GM10266 (cell line): Measurements from ENCODE around the gene COL6A2.

Experiments
- DNase-seq: peaks from one replicate; pipeline ENCODE4 v3.0.0; 2012; ENCODE audit errors: extremely low spot score
- TF ChIP-seq, protein P1 (sequence below): IDR thresholded peaks from 2 replicates; pipeline ENCODE4 v1.5.1; 2012; ENCODE audit warnings: mild to moderate bottlenecking, low read depth; ENCODE audit not compliant: control insufficient read depth, insufficient read depth; ENCODE audit errors: missing control alignments

Gene COL6A2

DNA sequence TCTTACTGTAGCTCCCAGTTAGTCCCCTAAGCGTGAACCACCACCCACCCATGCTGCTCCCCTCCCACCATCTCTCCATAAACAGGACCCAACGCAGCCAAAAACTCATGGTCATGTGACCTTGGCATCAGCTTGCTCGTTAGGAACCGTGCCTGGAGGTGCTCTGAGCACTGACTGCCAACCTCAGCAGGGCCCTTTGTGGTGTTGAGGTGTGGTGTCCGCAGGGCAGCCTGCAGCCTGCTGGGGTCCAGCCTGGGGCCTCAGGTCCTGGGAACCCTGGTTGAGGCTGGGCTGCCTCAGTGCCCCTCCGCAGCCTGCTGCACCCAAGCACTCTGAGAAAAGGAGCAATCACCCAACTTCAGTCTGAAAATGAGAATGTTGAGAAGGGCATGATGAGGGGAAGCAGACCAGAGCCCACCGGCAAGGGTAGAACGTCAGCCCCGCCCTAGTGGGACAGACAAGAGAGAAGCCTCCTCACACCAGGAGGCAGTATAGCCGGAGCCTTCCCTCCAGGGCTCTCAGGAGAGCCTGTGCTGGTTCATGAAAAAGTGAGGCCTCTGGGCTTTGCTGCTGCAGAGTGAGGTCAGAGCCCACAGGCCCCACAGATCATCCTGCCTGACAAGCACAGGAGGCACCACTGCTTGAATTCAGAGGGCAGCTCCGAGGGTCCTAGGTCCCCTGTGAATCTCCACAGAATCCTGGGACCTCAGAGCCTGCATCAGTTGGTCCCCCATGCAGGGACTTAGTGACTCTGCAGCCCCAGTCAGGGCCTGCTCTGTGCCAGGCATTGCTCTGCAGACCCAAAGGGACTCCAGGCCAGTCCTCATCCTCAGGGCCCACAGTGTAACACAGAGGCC lies 4.9 kb upstream of the COL6A2 start:
- DNase-seq: no peak
- TF ChIP-seq, protein P1, sequence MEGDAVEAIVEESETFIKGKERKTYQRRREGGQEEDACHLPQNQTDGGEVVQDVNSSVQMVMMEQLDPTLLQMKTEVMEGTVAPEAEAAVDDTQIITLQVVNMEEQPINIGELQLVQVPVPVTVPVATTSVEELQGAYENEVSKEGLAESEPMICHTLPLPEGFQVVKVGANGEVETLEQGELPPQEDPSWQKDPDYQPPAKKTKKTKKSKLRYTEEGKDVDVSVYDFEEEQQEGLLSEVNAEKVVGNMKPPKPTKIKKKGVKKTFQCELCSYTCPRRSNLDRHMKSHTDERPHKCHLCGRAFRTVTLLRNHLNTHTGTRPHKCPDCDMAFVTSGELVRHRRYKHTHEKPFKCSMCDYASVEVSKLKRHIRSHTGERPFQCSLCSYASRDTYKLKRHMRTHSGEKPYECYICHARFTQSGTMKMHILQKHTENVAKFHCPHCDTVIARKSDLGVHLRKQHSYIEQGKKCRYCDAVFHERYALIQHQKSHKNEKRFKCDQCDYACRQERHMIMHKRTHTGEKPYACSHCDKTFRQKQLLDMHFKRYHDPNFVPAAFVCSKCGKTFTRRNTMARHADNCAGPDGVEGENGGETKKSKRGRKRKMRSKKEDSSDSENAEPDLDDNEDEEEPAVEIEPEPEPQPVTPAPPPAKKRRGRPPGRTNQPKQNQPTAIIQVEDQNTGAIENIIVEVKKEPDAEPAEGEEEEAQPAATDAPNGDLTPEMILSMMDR: no peak

DNA sequence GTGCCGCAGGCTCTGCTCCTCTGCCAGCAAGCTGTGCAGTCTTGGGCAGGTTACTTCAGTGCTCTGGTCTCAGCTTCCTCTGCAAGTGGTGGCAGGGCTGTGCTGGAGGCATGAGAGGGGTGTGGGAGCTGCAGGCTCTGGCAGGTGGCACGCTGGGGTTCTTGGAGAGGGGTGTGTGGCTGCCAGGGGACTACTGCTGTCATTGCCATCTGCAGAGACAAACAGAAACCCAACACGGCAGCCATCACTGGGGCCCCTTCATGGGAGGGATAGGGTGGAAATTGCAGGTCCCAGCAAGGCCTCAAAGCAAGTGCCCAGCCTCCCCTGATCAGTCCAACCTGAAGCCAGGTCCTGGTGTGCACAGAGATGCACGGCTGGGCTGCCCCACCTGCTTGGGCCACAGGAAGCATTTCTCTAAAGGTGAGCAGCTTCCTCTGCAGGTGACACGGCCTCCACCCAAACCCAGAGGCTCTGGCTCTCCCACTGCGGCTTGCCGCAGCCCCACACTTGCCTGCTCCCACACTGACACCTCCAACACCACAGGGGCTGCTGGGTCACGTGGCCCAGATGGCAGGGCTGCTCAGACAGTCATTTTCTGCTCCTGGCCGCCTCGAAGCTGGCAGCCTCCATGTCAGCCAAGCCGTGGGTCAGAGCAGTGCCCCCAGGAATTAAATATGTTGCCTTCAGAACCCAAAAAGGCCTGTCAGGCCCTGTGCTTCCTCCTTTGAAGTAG lies 4.1 kb upstream of the COL6A2 start:
- TF ChIP-seq, protein P1: no peak
- DNase-seq: no peak

DNA sequence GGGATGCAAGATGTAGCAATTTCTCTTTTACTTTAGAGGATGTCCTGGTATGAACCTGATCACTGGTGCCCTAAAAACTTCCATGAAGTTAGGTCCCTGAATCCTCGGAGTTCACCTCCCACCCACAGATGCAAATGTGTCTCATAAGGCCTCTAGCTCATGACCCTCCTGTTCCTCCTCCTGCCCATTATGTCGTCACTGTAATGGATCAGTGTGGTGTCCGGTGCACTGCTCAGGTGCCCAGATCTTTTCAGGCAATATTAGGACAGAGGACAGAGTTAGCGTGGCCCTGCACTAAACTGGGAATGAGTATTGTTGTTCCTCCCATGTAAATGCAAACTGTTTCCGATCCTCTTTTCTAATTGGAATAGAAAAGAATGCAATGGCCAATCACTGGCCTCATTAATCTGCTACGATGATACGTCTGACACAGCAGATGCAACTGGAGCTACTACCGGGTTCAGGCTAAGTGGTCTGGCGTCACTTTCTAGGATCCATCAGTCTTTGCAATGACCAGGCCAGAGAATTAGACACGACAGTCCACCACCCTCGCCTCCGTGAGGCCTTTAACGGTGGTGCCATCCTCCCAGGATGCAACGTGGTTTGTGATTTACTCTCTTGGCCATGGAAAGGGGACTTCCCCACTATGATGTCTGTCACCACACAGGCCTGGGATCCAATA lies 3.4 kb upstream of the COL6A2 start:
- TF ChIP-seq, protein P1: no peak
- DNase-seq: no peak

DNA sequence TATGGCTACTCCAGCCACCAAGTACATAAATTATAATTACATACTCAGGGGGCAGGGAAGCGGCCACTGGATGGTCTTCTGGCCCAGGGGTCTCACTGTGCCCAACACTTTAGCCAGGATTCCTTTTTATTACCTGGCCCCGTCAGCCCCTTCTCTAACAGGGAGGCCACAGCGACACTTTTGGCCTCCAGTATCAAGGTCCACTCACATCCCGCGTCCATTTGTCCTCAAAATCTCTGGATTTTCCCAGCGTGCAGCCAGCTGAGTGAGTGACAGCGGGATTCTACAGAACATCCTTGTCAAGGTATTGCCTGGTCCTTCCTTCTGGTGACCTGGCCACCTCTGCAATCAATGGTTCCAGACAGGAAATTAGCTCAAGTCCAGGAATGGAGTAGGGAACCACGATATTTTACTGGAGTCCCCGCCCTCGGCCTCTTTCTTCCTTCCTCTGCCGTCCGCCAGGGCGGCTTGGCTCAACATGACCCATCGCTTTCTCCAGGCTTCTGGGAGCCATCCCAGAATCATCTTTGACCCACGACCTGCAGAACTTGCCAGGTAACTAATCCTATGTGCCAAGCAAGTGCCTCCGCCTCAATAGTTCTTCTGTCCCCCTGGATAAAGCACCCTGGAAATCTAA lies 2.7 kb upstream of the COL6A2 start:
- no peak for DNase-seq
- TF ChIP-seq, protein P1: no peak

DNA sequence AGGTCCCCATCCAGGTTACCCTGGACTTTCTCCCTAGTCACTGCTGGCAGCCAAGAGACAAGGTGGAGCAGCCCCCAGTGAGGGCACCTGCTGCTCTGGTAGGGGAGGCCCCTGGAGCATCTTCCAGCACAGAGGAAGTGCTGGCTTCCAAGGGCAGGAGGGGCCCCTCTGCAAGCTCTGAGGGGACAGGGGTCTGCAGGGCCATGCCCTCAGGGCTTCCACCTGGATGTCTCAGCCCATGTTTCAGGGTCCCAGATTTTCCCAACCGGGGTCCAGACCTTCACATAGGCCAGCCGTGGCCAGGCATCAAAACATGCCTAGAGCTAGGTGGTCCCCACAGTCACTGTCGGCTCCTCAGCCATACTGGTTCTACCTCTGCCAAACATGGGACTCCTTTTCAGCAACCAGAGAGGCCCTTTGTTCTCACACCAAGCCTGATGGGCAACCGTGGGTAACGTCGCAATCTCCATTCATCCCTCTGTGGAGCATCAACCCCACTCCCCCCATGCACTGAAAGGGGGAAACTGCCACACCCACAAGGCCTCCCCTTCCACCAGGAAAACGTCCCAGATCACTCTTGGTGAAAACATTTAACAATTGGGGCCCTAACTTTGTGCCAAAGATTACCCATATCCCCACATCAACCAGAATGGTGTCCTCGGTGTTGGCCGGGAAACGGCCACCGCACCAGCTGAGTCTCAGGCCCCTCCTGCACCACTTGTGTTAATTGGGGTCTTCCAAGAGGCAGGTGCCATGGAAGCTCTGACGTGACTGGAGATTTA lies 1.9 kb upstream of the COL6A2 start:
- TF ChIP-seq, protein P1: no peak
- no peak for DNase-seq

DNA sequence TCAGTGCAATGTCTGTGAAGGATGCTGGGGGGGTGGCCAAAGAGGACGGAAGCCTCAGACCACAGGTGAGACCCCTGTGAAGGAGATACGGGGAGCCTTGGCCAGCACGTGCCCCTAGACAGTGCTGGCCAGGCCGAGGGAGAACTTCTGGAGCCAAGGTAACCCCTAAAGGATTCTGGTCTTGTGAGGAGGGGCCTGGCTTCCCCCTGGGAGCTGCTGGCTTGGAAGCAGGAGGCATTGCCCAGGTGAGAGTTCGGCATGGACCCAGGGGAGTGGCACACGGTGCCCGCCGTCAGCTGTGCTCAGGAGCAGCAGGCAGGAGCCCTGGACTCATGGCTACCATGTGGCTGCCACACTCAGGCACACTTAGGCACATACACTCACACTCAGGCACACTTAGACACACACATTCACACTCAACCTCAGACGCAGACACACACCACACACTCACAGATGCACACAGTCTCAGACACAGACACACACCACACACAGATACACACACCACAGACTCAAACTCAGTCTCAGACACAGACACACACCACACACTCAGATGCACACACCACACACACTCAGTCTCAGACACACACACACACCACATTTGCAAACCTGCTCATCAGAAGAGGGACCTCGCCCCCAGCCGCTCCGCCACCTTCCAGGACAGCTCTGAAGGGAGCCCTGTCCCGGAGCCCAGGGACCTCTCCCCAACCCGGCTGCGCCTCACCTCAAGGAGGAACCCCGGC lies 1.1 kb upstream of the COL6A2 start:
- TF ChIP-seq, protein P1: no peak
- no peak for DNase-seq
